GM18909 (cell line): ENCODE measurements around the gene HERC3.

Experiments used
- ATAC-seq: cut with Tn5 transposase; IDR thresholded peaks from one replicate; pipeline ENCODE4 v1.9.1; 2021; ENCODE audit warnings: mild to moderate bottlenecking; ENCODE audit not compliant: unreplicated experiment, poor library complexity

The HERC3 gene

DNA sequence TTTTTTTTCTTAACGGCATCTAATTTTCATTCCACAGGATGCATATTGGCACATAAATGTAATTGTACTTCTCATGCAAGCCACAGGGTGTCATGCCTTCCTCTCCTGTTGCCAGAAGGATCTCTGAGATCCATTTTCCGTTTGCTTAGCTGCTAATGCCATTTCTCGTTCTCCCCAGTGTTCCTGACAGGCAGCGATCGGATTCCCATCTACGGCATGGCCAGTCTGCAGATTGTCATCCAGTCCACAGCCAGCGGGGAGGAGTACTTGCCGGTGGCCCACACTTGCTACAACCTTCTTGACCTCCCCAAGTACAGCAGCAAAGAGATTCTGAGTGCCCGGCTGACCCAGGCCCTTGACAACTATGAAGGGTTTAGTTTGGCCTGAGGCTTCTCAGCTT lies 114.3 kb downstream of the HERC3 start:
- no peak for ATAC-seq

DNA sequence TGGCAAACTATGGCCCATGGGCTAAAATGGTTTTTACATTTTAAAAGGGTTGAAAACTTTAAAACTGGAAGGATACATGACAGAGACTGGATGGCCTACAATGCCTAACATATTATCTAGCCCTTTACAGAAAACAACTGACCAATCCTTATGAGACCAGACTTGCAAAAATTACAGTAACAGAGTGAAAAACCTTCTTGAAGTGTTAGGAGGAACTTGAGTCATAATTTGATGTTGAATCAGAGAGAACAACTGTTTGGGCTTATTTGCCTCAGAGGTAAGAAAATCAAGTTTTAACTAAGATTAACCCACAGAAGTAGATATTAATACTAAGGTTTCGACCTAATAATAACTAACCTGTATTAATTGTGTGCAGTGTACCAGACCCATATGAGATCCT lies 117.7 kb downstream of the HERC3 start:
- no peak for ATAC-seq

DNA sequence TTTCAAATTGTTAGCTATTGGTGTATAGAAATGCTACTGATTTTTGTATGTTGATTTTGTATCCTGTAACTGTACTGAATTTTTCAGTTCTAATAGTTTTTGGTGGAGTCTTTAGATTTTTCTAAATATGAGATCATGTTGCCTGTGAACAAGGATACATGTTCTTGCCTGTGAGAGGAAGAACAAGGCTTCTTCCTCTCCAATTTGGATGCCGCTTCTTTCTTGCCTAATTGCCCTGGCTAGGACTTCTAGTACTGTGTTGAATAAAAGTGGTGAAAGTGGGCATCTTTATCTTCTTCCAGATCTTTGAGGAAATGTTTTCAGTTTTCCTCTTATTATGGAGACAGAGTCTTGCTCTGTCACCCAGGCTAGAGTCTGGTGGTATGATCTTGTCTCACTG lies 121.5 kb downstream of the HERC3 start:
- ATAC-seq = no peak

DNA sequence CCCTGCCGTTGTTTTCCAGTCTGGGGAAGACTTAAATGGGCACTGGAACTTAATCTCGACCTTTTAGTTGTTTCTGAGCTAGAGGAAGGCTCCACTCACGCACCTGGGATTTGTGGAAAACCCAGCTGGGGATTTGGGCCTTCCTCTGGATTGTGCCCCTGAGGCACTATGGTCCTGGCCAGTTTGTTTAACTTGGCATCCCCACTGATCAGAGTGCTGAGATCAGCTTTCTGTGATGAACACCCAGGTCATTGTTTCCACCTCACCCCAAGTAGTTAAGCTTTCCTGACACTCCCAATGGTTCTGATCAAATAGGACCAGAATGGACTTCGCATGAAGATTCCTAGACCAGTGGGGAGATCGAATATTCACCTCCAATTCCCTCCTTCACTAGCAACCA lies 125.8 kb downstream of the HERC3 start:
- no peak for ATAC-seq

DNA sequence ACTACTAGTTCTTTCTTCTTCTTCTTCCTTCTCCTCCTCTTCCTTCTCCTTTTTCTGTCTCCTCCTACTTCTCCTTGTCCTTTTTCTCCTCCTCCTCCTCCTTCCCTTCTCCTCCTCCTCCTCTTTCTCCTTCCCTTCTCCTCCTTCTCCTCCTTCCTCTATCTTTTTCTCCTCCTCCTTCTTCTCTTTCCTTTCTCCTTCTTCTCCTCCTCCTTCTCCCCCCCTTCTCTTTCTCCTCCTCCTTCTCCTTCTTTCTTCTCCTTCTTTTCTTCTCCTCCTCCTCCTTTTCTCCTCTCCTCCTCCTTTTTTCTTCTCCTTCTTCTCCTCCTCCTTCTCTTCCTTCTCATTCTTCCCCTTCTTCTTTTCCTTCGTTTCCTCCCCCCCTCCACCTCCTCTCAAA lies 127.1 kb downstream of the HERC3 start:
- no peak for ATAC-seq

DNA sequence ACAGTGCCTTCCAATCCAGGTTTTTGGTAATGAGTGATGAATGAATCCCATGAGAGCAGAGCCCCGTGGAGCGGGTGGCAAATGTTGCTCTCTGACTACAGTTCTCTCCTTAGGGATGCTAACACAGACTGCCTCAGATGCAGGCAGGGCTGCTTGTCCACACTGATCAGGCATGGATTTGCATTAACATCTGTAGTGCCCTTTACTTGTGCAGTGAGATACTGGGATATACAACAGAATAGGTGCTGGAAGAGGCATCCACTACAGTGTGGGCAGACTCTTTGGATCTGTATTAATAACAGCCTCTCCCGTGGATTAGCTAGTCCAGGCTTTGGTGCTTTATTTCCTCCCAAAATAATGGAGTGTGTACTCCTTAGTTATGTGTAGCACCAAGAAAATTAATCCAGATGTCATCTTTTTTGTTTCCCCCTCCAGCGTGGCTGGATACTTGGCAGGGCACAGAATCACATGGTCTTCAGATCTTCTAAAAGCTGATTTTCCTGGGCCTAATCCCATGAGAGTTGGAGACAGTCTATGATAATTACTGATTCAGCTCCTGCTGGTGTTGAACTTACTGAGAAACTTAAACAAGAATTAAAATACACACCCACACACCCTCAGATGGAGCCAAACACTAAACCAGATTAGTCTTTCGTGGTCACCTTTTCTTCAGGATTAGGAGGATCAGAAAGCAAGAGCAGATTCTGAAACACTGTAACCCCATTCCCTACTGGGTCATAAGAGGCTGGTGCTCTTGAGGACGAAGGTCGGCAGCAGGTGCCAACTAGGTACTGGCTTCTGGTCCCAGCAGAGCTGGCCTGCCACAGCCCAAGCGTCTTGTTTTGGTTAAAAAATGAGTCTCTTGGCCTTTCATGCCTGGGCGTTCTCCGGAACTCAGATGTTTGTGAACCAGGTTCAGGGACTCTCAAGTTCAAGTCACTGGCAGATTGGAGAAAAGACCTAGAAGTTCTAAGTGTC lies 128.5 kb downstream of the HERC3 start:
- ATAC-seq = no peak

DNA sequence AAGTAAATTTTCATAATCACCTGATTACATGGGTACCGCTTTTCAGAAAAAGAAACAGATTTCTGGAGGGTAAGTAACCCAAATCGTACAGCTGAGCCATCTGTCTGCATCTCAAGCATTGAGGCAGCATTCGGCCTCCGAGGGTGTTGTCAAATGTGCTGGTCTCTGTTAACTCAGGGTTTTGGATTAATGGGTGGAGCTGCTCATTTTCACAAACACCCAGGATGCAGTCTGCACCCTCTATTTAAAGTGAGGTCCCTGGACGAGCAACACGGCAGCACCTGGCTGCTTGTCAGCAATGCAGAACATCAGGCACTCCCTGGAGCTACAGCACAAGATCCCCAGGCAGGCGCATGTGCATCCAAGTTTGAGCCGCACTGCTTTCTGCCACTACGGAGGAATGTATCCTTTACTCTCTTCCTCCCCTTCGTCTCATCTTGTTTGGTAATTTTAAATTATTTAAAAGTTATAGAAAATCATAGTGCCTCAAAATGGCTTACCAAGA lies 130.0 kb downstream of the HERC3 start:
- no peak for ATAC-seq

DNA sequence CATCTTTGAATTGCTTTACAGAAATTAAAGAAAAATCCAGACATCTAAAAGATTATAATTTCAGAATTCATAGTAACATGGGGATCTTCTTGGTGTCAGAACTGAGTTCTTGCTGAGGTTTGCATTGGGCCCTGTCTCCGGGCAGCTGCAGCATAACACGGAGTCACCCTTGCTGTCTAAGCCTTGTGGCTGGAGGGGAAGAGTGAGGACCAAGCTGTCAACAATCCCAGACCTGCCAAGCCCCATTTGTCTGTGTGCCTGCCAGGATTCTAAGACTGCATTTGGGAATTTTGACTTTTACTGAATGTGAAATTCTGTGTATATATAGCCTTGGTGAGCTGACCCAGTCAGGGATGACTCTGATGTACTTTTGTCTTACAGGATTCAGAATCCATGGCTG lies 130.5 kb downstream of the HERC3 start:
- no peak for ATAC-seq

DNA sequence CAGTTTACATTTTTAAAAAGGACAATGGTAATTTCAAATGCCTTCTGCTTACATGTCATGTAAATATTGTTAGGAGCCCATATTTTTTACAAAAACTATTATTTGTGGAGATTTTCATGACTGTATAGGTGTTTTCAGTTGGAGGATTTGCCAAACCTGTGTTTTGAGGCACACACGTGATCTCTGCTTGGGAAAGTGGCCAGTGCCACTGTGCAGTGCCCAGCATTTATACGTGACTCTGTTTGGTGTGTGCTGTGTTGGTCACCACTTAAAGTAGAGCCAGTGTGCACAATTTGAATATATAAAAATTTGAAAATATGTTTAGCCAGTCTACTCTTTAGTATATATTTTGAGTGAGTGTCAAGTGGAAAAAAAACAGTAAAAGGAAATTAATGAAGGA lies 132.1 kb downstream of the HERC3 start:
- no peak for ATAC-seq

DNA sequence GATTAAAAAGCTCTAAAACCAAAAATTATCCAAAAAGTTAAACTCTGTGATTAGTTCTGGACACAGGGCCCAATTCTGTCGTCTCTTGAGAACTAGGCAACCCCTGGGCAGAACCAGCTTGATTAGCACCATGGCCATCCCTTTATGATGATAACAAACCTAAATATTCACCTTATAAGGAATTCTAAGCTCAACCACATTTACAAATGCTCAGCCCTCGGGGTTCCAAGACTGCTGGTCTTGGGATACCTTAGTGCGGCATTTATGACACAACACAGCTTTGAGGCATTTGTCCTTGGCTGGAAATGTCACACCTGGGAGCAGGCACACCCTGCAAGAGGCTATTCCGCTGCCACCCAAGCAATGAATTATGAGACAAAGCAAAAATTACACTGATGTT lies 132.9 kb downstream of the HERC3 start:
- no peak for ATAC-seq

DNA sequence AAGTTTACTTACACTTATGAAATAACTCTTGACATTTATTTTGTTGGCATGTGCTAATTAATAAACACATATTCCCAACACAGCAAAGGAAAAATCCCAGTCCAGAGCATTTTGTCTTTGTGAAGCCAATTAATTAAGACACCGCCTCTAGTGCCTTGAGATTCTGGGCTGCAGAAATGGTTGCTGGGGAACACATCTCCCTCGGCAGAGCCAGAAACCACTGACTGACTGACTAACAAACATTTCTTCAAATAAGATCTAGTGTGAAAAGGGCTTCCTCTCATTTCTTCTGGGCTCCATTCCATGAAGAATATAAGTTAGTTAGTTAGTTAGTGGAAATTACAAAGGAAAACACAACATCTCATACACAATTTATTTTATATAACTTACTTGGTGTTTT lies 133.7 kb downstream of the HERC3 start:
- no peak for ATAC-seq

DNA sequence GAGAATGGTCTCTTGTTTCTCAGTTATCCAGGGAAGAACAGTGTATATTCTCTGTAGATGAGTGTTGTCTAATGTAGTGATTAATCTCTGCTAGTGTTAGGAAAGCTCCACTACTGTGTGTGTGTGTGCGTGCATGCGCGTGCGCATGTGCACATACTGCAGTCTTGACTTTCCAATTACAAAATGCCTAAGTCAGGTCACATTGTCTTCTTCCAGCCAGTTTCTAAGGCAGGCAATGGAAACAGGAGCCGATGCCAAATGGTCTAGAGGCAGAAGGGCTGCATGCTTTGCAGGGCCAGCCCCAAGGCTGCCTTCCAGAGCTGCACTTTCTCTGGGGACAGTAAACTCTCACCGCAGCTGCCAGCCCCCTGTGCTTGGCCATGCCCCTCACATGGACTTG lies 135.9 kb downstream of the HERC3 start:
- ATAC-seq = no peak

DNA sequence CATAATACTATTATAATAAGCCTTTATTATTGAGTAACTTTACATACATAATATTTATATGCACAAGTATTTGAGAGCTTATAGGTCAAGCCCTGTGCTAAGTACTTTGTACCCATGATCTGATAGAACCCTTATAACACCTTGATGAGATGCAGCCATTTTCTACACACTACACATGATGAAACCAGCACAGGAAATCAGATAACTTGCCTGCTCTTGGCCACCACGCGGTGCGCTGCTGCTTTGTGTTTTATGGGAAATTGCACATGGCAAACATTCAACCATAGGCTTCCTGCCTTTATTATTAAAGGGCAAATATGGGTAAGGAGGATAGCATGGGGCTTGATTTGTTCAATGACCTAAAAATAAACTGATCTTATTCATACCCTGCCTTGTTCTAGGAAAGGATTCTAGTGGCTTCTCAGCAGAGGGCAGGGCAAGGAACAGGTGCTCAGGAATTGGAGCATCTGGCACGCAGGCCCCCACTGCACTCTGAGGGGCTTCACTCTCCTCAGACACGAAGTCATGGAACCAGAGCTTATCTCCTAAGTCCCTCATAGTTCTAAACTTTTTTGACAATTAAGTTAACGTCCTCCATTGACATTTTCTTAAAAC lies 137.0 kb downstream of the HERC3 start:
- no peak for ATAC-seq

DNA sequence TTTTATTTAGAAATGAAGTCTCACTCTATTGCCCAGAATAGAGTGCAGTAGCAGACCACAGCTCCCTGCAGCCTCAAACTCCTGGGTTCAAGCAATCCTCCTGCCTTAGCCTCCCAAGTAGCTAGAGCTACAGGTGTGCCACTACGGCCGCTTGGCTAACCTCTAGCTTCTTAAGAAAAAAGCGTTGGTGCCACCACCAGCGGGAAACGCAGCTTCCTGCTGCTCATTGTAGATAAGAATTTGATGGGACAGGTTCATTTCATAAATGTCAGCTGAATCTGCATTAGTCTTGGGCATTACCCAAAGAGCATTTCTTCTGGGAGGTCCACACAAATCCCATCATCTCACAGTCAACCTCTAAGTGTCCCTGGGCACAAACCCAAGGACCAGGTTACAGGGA lies 138.5 kb downstream of the HERC3 start:
- ATAC-seq = no peak

DNA sequence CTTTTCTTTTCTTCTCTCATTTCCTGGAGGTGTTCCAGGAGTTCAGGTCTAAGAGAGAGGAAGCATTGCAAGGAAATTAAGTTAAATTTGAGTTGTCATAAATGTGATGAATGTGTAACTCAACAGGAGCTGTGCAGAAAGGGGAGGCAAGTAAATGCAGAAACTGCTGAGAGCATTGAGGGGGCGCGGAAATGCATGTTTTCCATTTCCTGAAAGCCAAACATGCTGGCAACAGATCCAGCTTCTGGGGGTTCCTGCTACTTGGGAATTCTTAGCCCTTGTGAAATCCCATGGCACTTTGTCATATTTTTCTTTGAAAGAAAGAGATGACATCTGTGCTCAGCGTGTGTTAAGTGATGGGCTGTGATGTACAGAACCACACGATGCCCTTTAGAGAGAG lies 139.1 kb downstream of the HERC3 start:
- ATAC-seq = no peak

DNA sequence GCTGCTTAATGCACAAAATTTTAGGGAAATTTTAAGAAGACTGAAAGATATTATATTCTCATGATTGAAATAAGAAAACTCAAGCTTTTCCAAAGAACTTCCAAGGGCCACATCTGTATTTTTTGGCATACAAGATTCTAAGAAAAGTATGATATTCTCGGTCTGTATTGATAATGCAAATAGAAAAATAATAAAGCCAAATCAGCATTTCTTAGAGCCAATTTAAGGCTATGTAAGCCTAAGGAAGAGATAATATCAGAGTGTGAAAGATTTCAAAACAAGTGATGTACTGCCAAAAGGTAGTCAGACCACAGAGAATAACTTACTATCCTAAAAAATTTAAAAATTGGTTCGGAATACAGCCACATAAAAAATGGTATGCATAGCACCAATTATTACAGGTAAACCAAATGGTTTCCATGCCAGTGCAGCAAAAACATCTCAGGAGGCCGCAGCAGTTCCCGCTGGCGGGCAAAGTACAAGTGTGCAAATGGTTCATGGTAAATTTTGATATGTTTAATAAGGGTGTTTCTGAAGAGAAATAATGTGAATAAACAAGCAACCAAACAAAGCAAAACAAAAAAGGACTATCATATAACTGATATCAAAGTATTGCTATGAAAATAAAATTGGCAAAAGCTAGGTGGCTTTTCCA lies 140.6 kb downstream of the HERC3 start:
- no peak for ATAC-seq

DNA sequence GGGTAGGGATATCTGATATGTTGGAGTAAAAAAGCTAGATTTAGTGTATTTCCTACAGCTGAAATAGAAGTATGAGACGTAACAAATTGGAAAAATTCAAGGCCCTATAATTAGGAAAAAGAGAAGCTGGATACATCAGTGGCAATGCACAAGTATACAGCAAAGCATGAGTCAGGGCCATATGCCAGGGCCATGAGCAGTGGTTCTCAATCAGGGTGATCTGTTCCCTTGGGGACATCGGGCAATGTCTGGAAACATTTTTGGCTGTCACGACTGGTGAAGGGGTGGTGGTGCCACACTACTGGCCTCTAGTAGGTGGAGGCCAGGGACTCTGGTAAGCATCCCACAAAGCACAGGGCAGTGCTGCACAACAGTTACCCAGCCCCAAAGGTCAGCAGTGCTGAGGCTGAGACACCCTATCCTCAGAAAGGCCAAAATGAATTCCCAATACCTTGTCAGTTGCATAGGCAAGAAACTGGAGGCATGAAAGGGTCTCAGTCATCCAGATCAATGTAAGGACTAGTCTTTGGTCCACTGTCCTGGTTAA lies 142.2 kb downstream of the HERC3 start:
- no peak for ATAC-seq

DNA sequence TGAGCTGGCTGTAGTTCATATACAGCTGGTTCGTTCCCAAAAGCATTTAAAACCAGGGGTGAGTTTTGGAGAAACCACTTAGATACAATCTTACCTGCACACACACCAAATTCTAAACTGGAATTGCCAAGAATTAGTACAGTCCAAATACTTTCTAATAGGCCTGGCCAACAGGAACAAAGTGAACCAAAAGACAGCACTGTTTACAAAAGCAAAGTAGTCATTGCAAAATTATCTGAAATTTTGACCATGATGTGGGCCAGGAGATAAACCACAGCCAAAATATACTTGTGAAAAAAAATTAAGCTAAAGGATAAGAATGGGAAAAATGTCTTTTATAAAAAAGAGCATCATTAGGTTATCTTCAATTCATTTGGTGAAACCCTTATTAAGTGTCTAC lies 143.3 kb downstream of the HERC3 start:
- no peak for ATAC-seq

DNA sequence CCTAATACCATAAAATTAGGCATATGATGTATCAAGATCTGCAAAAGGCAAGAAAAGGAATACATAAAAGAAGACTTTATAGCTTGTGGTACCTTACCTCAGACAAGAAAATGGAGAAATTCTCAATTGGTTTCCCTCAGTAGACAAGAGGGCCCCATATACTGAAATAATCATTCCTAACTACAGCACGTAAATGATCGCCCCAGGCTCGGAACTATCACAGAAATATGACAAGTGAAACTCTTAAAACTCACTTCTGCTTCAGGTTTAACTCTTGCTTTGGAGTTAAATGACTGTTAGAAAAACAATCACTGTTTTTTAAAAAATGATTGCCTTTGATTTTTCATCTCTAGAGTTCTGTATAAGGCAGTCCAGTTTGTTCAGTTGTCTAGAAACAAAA lies 144.0 kb downstream of the HERC3 start:
- ATAC-seq = no peak

DNA sequence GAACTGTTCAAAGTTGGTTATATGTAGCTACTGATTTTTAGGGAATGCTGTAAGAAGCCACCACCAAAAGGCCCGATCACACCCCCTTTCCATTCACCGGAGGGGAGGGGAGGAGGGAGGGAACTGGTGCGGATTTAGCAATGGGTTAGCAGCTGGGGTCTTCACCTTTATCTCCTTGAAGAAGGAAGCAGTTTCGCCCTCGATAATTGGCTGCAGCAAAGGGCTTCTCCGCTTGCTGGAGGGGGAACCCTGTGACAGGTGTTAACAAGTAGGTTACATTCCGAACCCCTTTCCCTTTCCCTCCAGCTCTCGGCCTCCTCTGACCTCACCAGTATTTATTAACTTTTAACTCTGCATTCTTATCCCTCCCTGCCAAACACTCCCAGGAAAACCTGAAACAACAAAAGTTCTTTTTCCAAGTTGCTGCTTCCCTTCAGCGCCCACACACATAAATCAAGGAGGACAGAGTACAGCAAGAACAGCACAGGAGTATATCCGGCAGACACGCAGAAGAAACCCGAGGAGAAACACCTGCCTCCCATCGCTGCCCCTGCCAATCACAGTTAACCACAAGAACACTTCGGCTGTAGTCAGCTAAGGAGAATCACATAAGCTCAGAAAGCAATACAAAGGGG lies 145.1 kb downstream of the HERC3 start:
- ATAC-seq = peak; percentile 96
